ENCODE measurements around the gene NIN. TPM values are rescaled to one million over a fixed set of nuclear protein-coding genes. Genes with fewer than 3 reads are reported as not detected.

Gene NIN
- total RNA-seq, 1 donor from 2014 or later: 45.4 TPM

GRCh38 chr14:50763382-50764007 is 67.5 kb downstream of the NIN start:
- H3K9me3 Mint-ChIP-seq (ENCODE audit: unreplicated experiment): no peaks in the 10 kb centered on the region
- peaks cover 18% of the 10 kb centered on the region for H3K36me3 ChIP-seq (ENCODE audit: insufficient read depth, low read length)
- peaks cover 29% of the 10 kb centered on the region for H3K4me1 Mint-ChIP-seq (ENCODE audit: low read depth, unreplicated experiment)
- H3K27me3 ChIP-seq (ENCODE audit: insufficient read depth, low read length): no peaks in the 10 kb centered on the region
- no peaks in the 10 kb centered on the region for H4K20me1 ChIP-seq (ENCODE audit: insufficient read depth, low read length)
- TF ChIP-seq, protein P1, sequence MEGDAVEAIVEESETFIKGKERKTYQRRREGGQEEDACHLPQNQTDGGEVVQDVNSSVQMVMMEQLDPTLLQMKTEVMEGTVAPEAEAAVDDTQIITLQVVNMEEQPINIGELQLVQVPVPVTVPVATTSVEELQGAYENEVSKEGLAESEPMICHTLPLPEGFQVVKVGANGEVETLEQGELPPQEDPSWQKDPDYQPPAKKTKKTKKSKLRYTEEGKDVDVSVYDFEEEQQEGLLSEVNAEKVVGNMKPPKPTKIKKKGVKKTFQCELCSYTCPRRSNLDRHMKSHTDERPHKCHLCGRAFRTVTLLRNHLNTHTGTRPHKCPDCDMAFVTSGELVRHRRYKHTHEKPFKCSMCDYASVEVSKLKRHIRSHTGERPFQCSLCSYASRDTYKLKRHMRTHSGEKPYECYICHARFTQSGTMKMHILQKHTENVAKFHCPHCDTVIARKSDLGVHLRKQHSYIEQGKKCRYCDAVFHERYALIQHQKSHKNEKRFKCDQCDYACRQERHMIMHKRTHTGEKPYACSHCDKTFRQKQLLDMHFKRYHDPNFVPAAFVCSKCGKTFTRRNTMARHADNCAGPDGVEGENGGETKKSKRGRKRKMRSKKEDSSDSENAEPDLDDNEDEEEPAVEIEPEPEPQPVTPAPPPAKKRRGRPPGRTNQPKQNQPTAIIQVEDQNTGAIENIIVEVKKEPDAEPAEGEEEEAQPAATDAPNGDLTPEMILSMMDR (IDR thresholded peaks at IDR 0.05; ENCODE audit: insufficient read depth, low read depth, low read length): no peak
- no peak for TF ChIP-seq EZH2 (IDR thresholded peaks at IDR 0.05; ENCODE audit: insufficient read depth, low read length)
- H3K4me3 Mint-ChIP-seq (ENCODE audit: unreplicated experiment): no peak overlapping the region
- H3K79me2 ChIP-seq (ENCODE audit: insufficient read depth, low read length): no peaks in the 10 kb centered on the region
- H3K4me3 ChIP-seq (ENCODE audit: insufficient read depth, low read depth, low read length): no peak overlapping the region
- H3K27ac Mint-ChIP-seq (ENCODE audit: unreplicated experiment): no peak overlapping the region
- peak; percentile 87 for DNase-seq (ENCODE audit: low read depth)
- H3K9me3 ChIP-seq (ENCODE audit: insufficient read depth, low read depth, low read length): no peaks in the 10 kb centered on the region
- peak overlapping the region; percentile 66 for H3K9ac ChIP-seq (ENCODE audit: low read length)
- H3K36me3 Mint-ChIP-seq (ENCODE audit: low read depth, unreplicated experiment): peaks cover 8% of the 10 kb centered on the region
- H3K4me2 ChIP-seq (ENCODE audit: low read length): peak overlapping the region; percentile 68
- FAIRE-seq: peak; percentile 54
- H2AFZ ChIP-seq (ENCODE audit: low read depth, low read length): no peak overlapping the region
- H3K27ac ChIP-seq (ENCODE audit: low read depth, low read length): peak overlapping the region; percentile 92
- H3K4me1 ChIP-seq (ENCODE audit: insufficient read depth, low read length): peaks cover 27% of the 10 kb centered on the region
- no peaks in the 10 kb centered on the region for H3K27me3 Mint-ChIP-seq (ENCODE audit: low read depth, unreplicated experiment)

- Histone ChIP-seq H3K27ac (ENCODE audit: low read depth, low read length) (peak overlapping the region; percentile 92), H2AFZ (ENCODE audit: low read depth, low read length) (no peak overlapping the region), H3K4me3 (ENCODE audit: insufficient read depth, low read depth, low read length) (peak overlapping the region; percentile 11), H3K4me1 (ENCODE audit: insufficient read depth, low read length) (peaks cover 27% of the 10 kb centered on the region), H3K27me3 (ENCODE audit: insufficient read depth, low read length) (no peaks in the 10 kb centered on the region), H3K4me2 (ENCODE audit: low read length) (peak overlapping the region; percentile 68), H3K9ac (ENCODE audit: low read length) (peak overlapping the region; percentile 66), H3K9me3 (ENCODE audit: insufficient read depth, low read depth, low read length) (no peaks in the 10 kb centered on the region), H3K36me3 (ENCODE audit: insufficient read depth, low read length) (peaks cover 21% of the 10 kb centered on the region), H3K79me2 (ENCODE audit: insufficient read depth, low read length) (no peaks in the 10 kb centered on the region), H4K20me1 (ENCODE audit: insufficient read depth, low read length) (no peaks in the 10 kb centered on the region)
- no peak overlapping the region for H3K4me3 Mint-ChIP-seq (ENCODE audit: unreplicated experiment)
- no peak for TF ChIP-seq EZH2 (IDR thresholded peaks at IDR 0.05; ENCODE audit: insufficient read depth, low read length)
- TF ChIP-seq, protein P1 (IDR thresholded peaks at IDR 0.05; ENCODE audit: insufficient read depth, low read depth, low read length): no peak
- H3K27me3 Mint-ChIP-seq (ENCODE audit: low read depth, unreplicated experiment): no peaks in the 10 kb centered on the region
- no peak overlapping the region for H3K27ac Mint-ChIP-seq (ENCODE audit: unreplicated experiment)
- H3K4me1 Mint-ChIP-seq (ENCODE audit: low read depth, unreplicated experiment): peaks cover 25% of the 10 kb centered on the region
- DNase-seq (ENCODE audit: low read depth) (no peak), FAIRE-seq (no peak)
- H3K9me3 Mint-ChIP-seq (ENCODE audit: unreplicated experiment): no peaks in the 10 kb centered on the region
- peaks cover 8% of the 10 kb centered on the region for H3K36me3 Mint-ChIP-seq (ENCODE audit: low read depth, unreplicated experiment)
These were observed 68.0 kb downstream of the NIN start for GRCh38 chr14:50762931-50763300.

Measured in astrocyte (in vitro differentiated cells and primary cell).